Endothelial cell (in vitro differentiated cells): ENCODE measurements around the gene RAPGEF1. TPM values are rescaled to one million over a fixed set of nuclear protein-coding genes. Genes with fewer than 3 reads are reported as not detected.

Experiments
- DNase-seq: peaks from one replicate; pipeline ENCODE4 v3.0.0; 2021; ENCODE audit warnings: low spot score
- H3K27ac Mint-ChIP-seq: one replicate; pipeline ENCODE4 v1.8.0; 2021; ENCODE audit warnings: mixed read lengths, inconsistent platforms; ENCODE audit not compliant: unreplicated experiment
- H3K27me3 Mint-ChIP-seq: one replicate; pipeline ENCODE4 v1.8.0; 2021; ENCODE audit warnings: mild to moderate bottlenecking, moderate library complexity, mixed read lengths, inconsistent platforms; ENCODE audit not compliant: unreplicated experiment
- H3K36me3 Mint-ChIP-seq: one replicate; pipeline ENCODE4 v1.8.0; 2021; ENCODE audit warnings: mild to moderate bottlenecking, low read depth, mixed read lengths, inconsistent platforms; ENCODE audit not compliant: unreplicated experiment
- H3K4me1 Mint-ChIP-seq: one replicate; pipeline ENCODE4 v1.8.0; 2021; ENCODE audit warnings: mild to moderate bottlenecking, mixed read lengths, inconsistent platforms; ENCODE audit not compliant: unreplicated experiment
- H3K4me3 Mint-ChIP-seq: one replicate; pipeline ENCODE4 v1.8.0; 2021; ENCODE audit warnings: mild to moderate bottlenecking, mixed read lengths, inconsistent platforms; ENCODE audit not compliant: unreplicated experiment
- H3K9me3 Mint-ChIP-seq: one replicate; pipeline ENCODE4 v1.8.0; 2021; ENCODE audit warnings: mixed read lengths, inconsistent platforms; ENCODE audit not compliant: unreplicated experiment
- CTCF ChIP-seq: fragments of 200-600 bp; sonication (generic); IDR thresholded peaks from one replicate; pipeline ENCODE4 v1.5.0; 2021; ENCODE audit warnings: antibody characterized with exemption; ENCODE audit not compliant: unreplicated experiment
- total RNA-seq: library from RNA; stranded (reverse); fragmentation: NEBNext Ultra II Directional; extraction: Animal tissue kit (Norgen Biotek cat#: 25700); gene quantifications from one replicate; pipeline ENCODE4 v1.2.1, GENCODE V29; 2021; ENCODE audit not compliant: unreplicated experiment

The RAPGEF1 gene
- total RNA-seq, 1 donor from 2014 or later = 226 TPM

GRCh38 chr9:131596430-131596743 is 143.5 kb downstream of the RAPGEF1 start:
- Mint-ChIP-seq H3K9me3 (no peaks in the 10 kb centered on the region), H3K36me3 (peaks cover 60% of the 10 kb centered on the region), H3K4me1 (peaks cover 15% of the 10 kb centered on the region), H3K4me3 (no peak overlapping the region), H3K27ac (no peak overlapping the region), H3K27me3 (peaks cover 25% of the 10 kb centered on the region)
- TF ChIP-seq CTCF = no peak
- no peak for DNase-seq

GRCh38 chr9:131595696-131596429 is 144.0 kb downstream of the RAPGEF1 start:
- peak overlapping the region; percentile 18 for H3K27ac Mint-ChIP-seq
- DNase-seq = no peak
- H3K36me3 Mint-ChIP-seq = peaks cover 60% of the 10 kb centered on the region
- peaks cover 20% of the 10 kb centered on the region for H3K4me1 Mint-ChIP-seq
- H3K4me3 Mint-ChIP-seq = no peak overlapping the region
- no peaks in the 10 kb centered on the region for H3K9me3 Mint-ChIP-seq
- TF ChIP-seq CTCF = no peak
- H3K27me3 Mint-ChIP-seq = peaks cover 26% of the 10 kb centered on the region

- Mint-ChIP-seq H3K4me3 (no peak overlapping the region), H3K9me3 (no peaks in the 10 kb centered on the region), H3K36me3 (peaks cover 62% of the 10 kb centered on the region), H3K4me1 (peaks cover 21% of the 10 kb centered on the region), H3K27ac (peak overlapping the region; percentile 18), H3K27me3 (peaks cover 27% of the 10 kb centered on the region)
- no peak for TF ChIP-seq CTCF
- no peak for DNase-seq
These were observed 144.8 kb downstream of the RAPGEF1 start for GRCh38 chr9:131594906-131595665.

- Mint-ChIP-seq H3K4me1 (peaks cover 21% of the 10 kb centered on the region), H3K9me3 (no peaks in the 10 kb centered on the region), H3K4me3 (no peak overlapping the region), H3K27me3 (peaks cover 27% of the 10 kb centered on the region), H3K36me3 (peaks cover 56% of the 10 kb centered on the region), H3K27ac (no peak overlapping the region)
- no peak for DNase-seq
- no peak for TF ChIP-seq CTCF
These were observed 145.8 kb downstream of the RAPGEF1 start for GRCh38 chr9:131593936-131594665.
